H1 (cell line): ENCODE measurements around the gene PGD. TPM values are rescaled to one million over a fixed set of nuclear protein-coding genes. Genes with fewer than 3 reads are reported as not detected.

Source experiments
- CTCF ChIA-PET: fragments of 300-600 bp; sonication (Branson Sonifier 250); formaldehyde crosslinking; loops from one replicate; lab custom pipeline; 2021; ENCODE audit not compliant: partially characterized antibody; lab: Charles Lee
- POLR2A ChIA-PET: fragments of 300-600 bp; sonication (Branson Sonifier 250); formaldehyde crosslinking; loops from one replicate; lab custom pipeline; 2021; ENCODE audit warnings: inconsistent platforms; ENCODE audit not compliant: partially characterized antibody; lab: Charles Lee
- DNase-seq, 2 experiments: peaks; one replicate each; pipeline versions ENCODE4 v3.0.0 to v3.0.0-alpha.2; 2010 to 2022; ENCODE audit warnings: low spot score in 2 of 2, low read depth in 1 of 2, mixed read lengths in 1 of 2
- FAIRE-seq: peaks from 2 replicates; lab custom pipeline; 2011; peaks lifted over from hg19 to GRCh38; lab: Jason Lieb, UNC
- H2AFZ ChIP-seq: 2 replicates; pipeline ENCODE4 v1.8.1; 2012; ENCODE audit warnings: low read length, inconsistent platforms
- H2AK5ac ChIP-seq: 2 replicates; pipeline ENCODE4 v1.6.1; 2013; ENCODE audit warnings: low read depth, low read length
- H2BK120ac ChIP-seq: replicated peaks from 2 replicates; pipeline ENCODE3; 2013; ENCODE audit warnings: low read depth, low read length, inconsistent platforms
- H2BK12ac ChIP-seq: 2 replicates; pipeline ENCODE4 v1.6.1; 2013; ENCODE audit warnings: low read depth, low read length
- H2BK15ac ChIP-seq: 2 replicates; pipeline ENCODE4 v1.6.1; 2013; ENCODE audit warnings: low read length
- H2BK20ac ChIP-seq: 2 replicates; pipeline ENCODE4 v1.6.1; 2013; ENCODE audit warnings: low read length
- H2BK5ac ChIP-seq: 2 replicates; pipeline ENCODE4 v1.6.1; 2013; ENCODE audit warnings: low read depth, low read length
- H3K14ac ChIP-seq: 2 replicates; pipeline ENCODE4 v1.6.1; 2013; ENCODE audit warnings: inconsistent platforms; ENCODE audit not compliant: insufficient read length
- H3K18ac ChIP-seq: 2 replicates; pipeline ENCODE4 v1.6.1; 2013; ENCODE audit warnings: low read length; ENCODE audit errors: extremely low read depth
- H3K23ac ChIP-seq: 2 replicates; pipeline ENCODE4 v1.6.1; 2013; ENCODE audit warnings: inconsistent platforms; ENCODE audit not compliant: insufficient read length
- H3K23me2 ChIP-seq: 2 replicates; pipeline ENCODE4 v1.6.1; 2013; ENCODE audit warnings: low read depth, low read length
- H3K27ac ChIP-seq: 2 replicates; pipeline ENCODE4 v1.6.1; 2011; ENCODE audit warnings: low read depth, low read length, inconsistent platforms
- H3K27me3 ChIP-seq, 4 experiments: replicated peaks in 1 of 4; 1 replicate in 1 of 4; 2 replicates in 3 of 4; pipeline versions ENCODE4 v1.6.1 to v1.8.1; 2011 to 2013; ENCODE audit warnings: low read length in 3 of 4, mild to moderate bottlenecking in 3 of 4, inconsistent platforms in 2 of 4, mixed read lengths in 2 of 4, moderate library complexity in 1 of 4; ENCODE audit not compliant: control insufficient read depth in 3 of 4, insufficient read depth in 3 of 4; ENCODE audit errors: extremely low read depth in 1 of 4
- H3K36me3 ChIP-seq, 4 experiments: 2 replicates each; pipeline versions ENCODE4 v1.6.1 to v1.8.1; 2011 to 2013; ENCODE audit warnings: mild to moderate bottlenecking in 4 of 4, low read length in 3 of 4, moderate library complexity in 2 of 4, control low read depth in 1 of 4, inconsistent platforms in 1 of 4; ENCODE audit not compliant: insufficient read depth in 4 of 4, control insufficient read depth in 2 of 4
- H3K4ac ChIP-seq: replicated peaks from 2 replicates; pipeline ENCODE3; 2013; ENCODE audit warnings: low read length, low read depth, mixed read lengths, inconsistent platforms; ENCODE audit not compliant: insufficient read length
- H3K4me1 ChIP-seq, 4 experiments: replicated peaks in 1 of 4; 1 replicate in 1 of 4; 2 replicates in 3 of 4; pipeline versions ENCODE4 v1.6.1 to v1.8.1; 2011 to 2013; ENCODE audit warnings: low read length in 3 of 4, inconsistent platforms in 2 of 4, mixed read lengths in 1 of 4; ENCODE audit not compliant: insufficient read depth in 4 of 4, control insufficient read depth in 3 of 4
- H3K4me2 ChIP-seq, 2 experiments: 2 replicates each; pipeline versions ENCODE4 v1.6.1 to v1.8.1; 2011 to 2013; ENCODE audit warnings: low read depth in 2 of 2, low read length in 2 of 2, control low read depth in 1 of 2, inconsistent platforms in 1 of 2, mild to moderate bottlenecking in 1 of 2; ENCODE audit not compliant: insufficient read depth in 1 of 2
- H3K4me3 ChIP-seq, 4 experiments: fragments of 200-600, 300-600 bp in 1 of 4; sonication (generic), shearing (Covaris generic), sonication (Bioruptor Twin) in 1 of 4; 2 replicates each; pipeline versions ENCODE4 v1.5.1 to v1.8.1; 2011 to 2016; ENCODE audit warnings: low read length in 4 of 4, low read depth in 3 of 4, control low read depth in 2 of 4, inconsistent platforms in 2 of 4, mild to moderate bottlenecking in 2 of 4, mixed read lengths in 1 of 4, moderate library complexity in 1 of 4; ENCODE audit not compliant: insufficient read depth in 2 of 4; ENCODE audit errors: extremely low read depth in 1 of 4
- H3K56ac ChIP-seq: replicated peaks from 2 replicates; pipeline ENCODE3; 2013; ENCODE audit warnings: low read depth, mild to moderate bottlenecking, mixed read lengths, low read length, inconsistent platforms; ENCODE audit not compliant: insufficient read length
- H3K79me1 ChIP-seq: 2 replicates; pipeline ENCODE4 v1.6.1; 2013; ENCODE audit warnings: low read depth, low read length, control low read depth
- H3K79me2 ChIP-seq, 2 experiments: 2 replicates each; pipeline versions ENCODE4 v1.6.1 to v1.8.1; 2012 to 2013; ENCODE audit warnings: low read length in 2 of 2, mild to moderate bottlenecking in 2 of 2, inconsistent platforms in 1 of 2; ENCODE audit not compliant: insufficient read depth in 2 of 2, control insufficient read depth in 1 of 2
- H3K9ac ChIP-seq, 4 experiments: replicated peaks in 1 of 4; 1 replicate in 1 of 4; 2 replicates in 3 of 4; pipeline versions ENCODE4 v1.6.1 to v1.8.1; 2011 to 2013; ENCODE audit warnings: low read depth in 3 of 4, low read length in 3 of 4, control low read depth in 2 of 4, mild to moderate bottlenecking in 2 of 4, moderate library complexity in 2 of 4, inconsistent platforms in 1 of 4; ENCODE audit errors: extremely low read depth in 1 of 4
- H3K9me3 ChIP-seq, 2 experiments: 2 replicates each; pipeline versions ENCODE4 v1.6.1 to v1.8.1; 2012 to 2013; ENCODE audit warnings: mild to moderate bottlenecking in 2 of 2, moderate library complexity in 2 of 2, control low read depth in 1 of 2, inconsistent platforms in 1 of 2, low read depth in 1 of 2, low read length in 1 of 2, mixed read lengths in 1 of 2; ENCODE audit not compliant: insufficient read depth in 2 of 2
- H4K20me1 ChIP-seq, 2 experiments: replicated peaks in 1 of 2; 2 replicates each; pipeline versions ENCODE3 to v1.8.1; 2011 to 2013; ENCODE audit warnings: inconsistent platforms in 2 of 2, low read length in 2 of 2, mild to moderate bottlenecking in 1 of 2; ENCODE audit not compliant: insufficient read depth in 2 of 2, control insufficient read depth in 1 of 2
- H4K5ac ChIP-seq: 2 replicates; pipeline ENCODE4 v1.6.1; 2013; ENCODE audit warnings: low read length, low read depth, mixed read lengths, inconsistent platforms; ENCODE audit not compliant: insufficient read length
- H4K8ac ChIP-seq: 2 replicates; pipeline ENCODE4 v1.8.0; 2013; ENCODE audit warnings: mild to moderate bottlenecking, moderate library complexity, low read length, inconsistent platforms; ENCODE audit not compliant: insufficient read depth; ENCODE audit errors: extremely low read depth
- H4K91ac ChIP-seq: replicated peaks from 2 replicates; pipeline ENCODE3; 2013; ENCODE audit warnings: low read length, mixed read lengths, inconsistent platforms; ENCODE audit not compliant: insufficient read length
- TBP ChIP-seq: IDR thresholded peaks from 2 replicates; pipeline ENCODE4 v1.6.1; 2011; ENCODE audit warnings: low read depth, low read length, improper control_type of control experiment
- WGBS, 2 experiments: shearing (Covaris generic) in 1 of 2; methylation state at CpG; one replicate each; pipeline versions ENCODE4 v1.1.6 to v1.1.7; 2013 to 2015; ENCODE audit warnings: low lambda C conversion rate in 2 of 2, mixed read lengths in 2 of 2, inconsistent platforms in 1 of 2, low coverage in 1 of 2, missing lambda C conversion rate in 1 of 2; ENCODE audit not compliant: insufficient replicate concordance in 2 of 2, insufficient coverage in 1 of 2, insufficient read length in 1 of 2; ENCODE audit errors: extremely low coverage in 1 of 2, missing lambda C conversion rate in 1 of 2; 5-methylcytosine and 5-hydroxymethylcytosine counted together
- polyA plus RNA-seq, 7 experiments: library from polyadenylated mRNA; depleted of rRNA in 3 of 7; stranded (reverse) in 5 of 7; unstranded in 2 of 7; fragments of >200 nt in 5 of 7; fragments of 200-250 nt in 2 of 7; gene quantifications; 1 replicate in 5 of 7; 2 replicates in 1 of 7; 4 replicates in 1 of 7; pipeline versions ENCODE4 v1.2.1 to v1.2.3, GENCODE V29; 2011 to 2013; ENCODE audit warnings: missing spikeins in 2 of 7, mixed read lengths in 2 of 7
- total RNA-seq: library from RNA; stranded (reverse); fragmentation: NEBNext Ultra II Directional; extraction: Animal tissue kit (Norgen Biotek cat#: 25700); gene quantifications from 2 replicates; pipeline ENCODE4 v1.2.1, GENCODE V29; 2021

Gene PGD
- total and polyA plus RNA-seq, 2 of the 8 experiments (the other 6 are each of a cell fraction or from before 2014, with no cell fraction given), result 191 to 331 TPM

DNA sequence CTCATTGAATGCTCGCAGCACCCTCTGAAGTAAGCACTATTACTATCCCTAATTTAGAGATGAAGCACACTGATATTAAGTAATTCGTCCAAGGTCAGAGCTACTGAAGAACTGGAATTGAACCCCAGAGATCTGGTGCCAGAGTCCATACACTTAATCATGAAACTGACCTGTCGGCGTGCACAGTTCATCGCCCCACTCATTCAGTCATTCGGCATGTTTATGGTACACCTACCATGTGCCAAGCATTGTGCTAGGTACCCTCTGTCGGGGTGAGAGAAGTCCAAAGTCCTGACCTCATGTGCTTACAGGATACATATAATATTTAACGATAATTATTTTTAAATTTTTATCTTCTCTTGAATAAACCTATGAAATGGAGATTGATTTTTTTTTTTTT lies 25.8 kb downstream of the PGD start:
- Histone ChIP-seq H2AK5ac (no peak overlapping the region), H3K14ac (no peak overlapping the region), H3K56ac (no peak overlapping the region), H3K79me1 (no peaks in the 10 kb centered on the region), H2BK120ac (no peak overlapping the region), H3K27me3 (no peaks in the 10 kb centered on the region), H3K36me3 (peaks cover 7 to 17% (median 10%) of the 10 kb centered on the region in 4 experiments), H2BK5ac (no peak overlapping the region; the same call in 1 of the 2 replicates), H2BK12ac (no peak overlapping the region), H3K23ac (no peak overlapping the region), H3K9me3 (no peaks in the 10 kb centered on the region), H3K27ac (no peak overlapping the region), H3K79me2 (no peaks in the 10 kb centered on the region), H3K18ac (no peak overlapping the region), H4K8ac (no peak overlapping the region), H2BK15ac (no peak overlapping the region), H4K91ac (no peak overlapping the region), H3K4me3 (no peak overlapping the region), H4K20me1 (peaks cover 0 to 3% of the 10 kb centered on the region in 2 experiments), H3K23me2 (no peaks in the 10 kb centered on the region), H2AFZ (no peak overlapping the region), H3K4ac (no peak overlapping the region), H3K4me1 (no peaks in the 10 kb centered on the region), H2BK20ac (no peak overlapping the region), H3K4me2 (no peak overlapping the region), H4K5ac (no peak overlapping the region), H3K9ac (no peak overlapping the region)
- POLR2A ChIA-PET, result interaction anchor here (1.0 to 1.5 kb wide), 3 partner anchors 9 to 33 kb away, joined by 3 to 7 read pairs (median 4); no protein-coding TSS in a partner anchor
- CTCF ChIA-PET, result interaction anchor here (1.3 to 2.6 kb wide), 3 partner anchors 11 to 70 kb away, joined by 3 to 8 read pairs (median 3); no protein-coding TSS in a partner anchor
- DNase-seq (no peak), FAIRE-seq (no peak)
- WGBS, 2 experiments, result 94% methylated on average over 8 of the region's 8 CpGs; no CpG with 5 or more reads in 1 of the 2 experiments
- TF ChIP-seq TBP, result no peak
